GM23248 (cell line): ENCODE measurements around the gene NUDT4B.
"Not testable (repeated sequence)": the region's sequence is repeated elsewhere in the genome, so short reads cannot be mapped to it uniquely, and the experiment has no call there.

Experiments
- EZH2 ChIP-seq: fragments of 200-600 bp; sonication (generic); IDR thresholded peaks from 2 replicates; pipeline ENCODE4 v1.6.1; 2018; ENCODE audit warnings: antibody characterized with exemption, mild to moderate bottlenecking; ENCODE audit not compliant: insufficient read depth, poor library complexity, severe bottlenecking
- EZH2phosphoT487 ChIP-seq: fragments of 200-600 bp; sonication (generic); IDR thresholded peaks from 2 replicates; pipeline ENCODE4 v1.6.1; 2018; ENCODE audit warnings: antibody characterized with exemption, moderate library complexity, mild to moderate bottlenecking, low read depth; ENCODE audit not compliant: insufficient read depth

GRCh38 chr1:148723515-148723914 is 25.1 kb upstream of the NUDT4B start:
- not testable (repeated sequence) for TF ChIP-seq EZH2, EZH2phosphoT487
